Activated CD4-positive, alpha-beta T cell treated with anti-CD3 and anti-CD28 coated beads for 48 hours (primary cell): ENCODE results near the gene LIME1.
A peak's percentile ranks its signal among the peaks of the same experiment; 100 is the strongest.
"Not testable (repeated sequence)": the region's sequence is repeated elsewhere in the genome, so short reads cannot be mapped to it uniquely, and the experiment has no call there.

Experiments
- DNase-seq: peaks from one replicate; pipeline ENCODE4 v3.0.0-alpha.2; 2020

LIME1 gene

GRCh38 chr20:63708301-63709148 lies 27.9 kb upstream of the LIME1 start:
- no peak for DNase-seq

- DNase-seq, result no peak
Observed at GRCh38 chr20:63709149-63709527, 27.3 kb upstream of the LIME1 start.

- DNase-seq, result no peak
Observed at GRCh38 chr20:63711085-63711645, 25.3 kb upstream of the LIME1 start.

GRCh38 chr20:63712191-63712590 lies 24.3 kb upstream of the LIME1 start:
- DNase-seq, result no peak

GRCh38 chr20:63714858-63715257 lies 21.6 kb upstream of the LIME1 start:
- no peak for DNase-seq

- no peak for DNase-seq
Observed at GRCh38 chr20:63718996-63719395, 17.5 kb upstream of the LIME1 start.

GRCh38 chr20:63722967-63723622 lies 13.4 kb upstream of the LIME1 start:
- DNase-seq, result not testable (repeated sequence)

- not testable (repeated sequence) for DNase-seq
Observed at GRCh38 chr20:63730189-63730733, 6.2 kb upstream of the LIME1 start.

GRCh38 chr20:63731410-63731809 lies 5.1 kb upstream of the LIME1 start:
- no peak for DNase-seq

- no peak for DNase-seq
Observed at GRCh38 chr20:63732118-63733095, 4.1 kb upstream of the LIME1 start.

- no peak for DNase-seq
Observed at GRCh38 chr20:63733117-63733516, 3.3 kb upstream of the LIME1 start.

- DNase-seq, result no peak
Observed at GRCh38 chr20:63733579-63734081, 2.8 kb upstream of the LIME1 start.

GRCh38 chr20:63734111-63734945 lies 2.1 kb upstream of the LIME1 start:
- DNase-seq, result no peak

GRCh38 chr20:63734946-63735858 lies 1.3 kb upstream of the LIME1 start:
- DNase-seq, result no peak

GRCh38 chr20:63736893-63737694 lies 630 bp downstream of the LIME1 start:
- DNase-seq, result peak; percentile 63

- no peak for DNase-seq
Observed at GRCh38 chr20:63737695-63737944, 1.2 kb downstream of the LIME1 start.

GRCh38 chr20:63737945-63738686 lies 1.7 kb downstream of the LIME1 start:
- no peak for DNase-seq

GRCh38 chr20:63738687-63739129 lies 2.2 kb downstream of the LIME1 start:
- DNase-seq, result peak; percentile 54
